ENCODE data around the gene BCL11B.

Gene BCL11B

GRCh38 chr14:99174770-99175319, 97.2 kb downstream of the BCL11B start:
- Mint-ChIP-seq H3K27me3 (no peaks in the 10 kb centered on the region), H3K9me3 (no peaks in the 10 kb centered on the region), H3K4me3 (no peak overlapping the region), H3K27ac (no peak overlapping the region), H3K4me1 (no peaks in the 10 kb centered on the region), H3K36me3 (no peaks in the 10 kb centered on the region)
- DNase-seq (no peak), ATAC-seq (replicated peaks) (no peak)

DNA sequence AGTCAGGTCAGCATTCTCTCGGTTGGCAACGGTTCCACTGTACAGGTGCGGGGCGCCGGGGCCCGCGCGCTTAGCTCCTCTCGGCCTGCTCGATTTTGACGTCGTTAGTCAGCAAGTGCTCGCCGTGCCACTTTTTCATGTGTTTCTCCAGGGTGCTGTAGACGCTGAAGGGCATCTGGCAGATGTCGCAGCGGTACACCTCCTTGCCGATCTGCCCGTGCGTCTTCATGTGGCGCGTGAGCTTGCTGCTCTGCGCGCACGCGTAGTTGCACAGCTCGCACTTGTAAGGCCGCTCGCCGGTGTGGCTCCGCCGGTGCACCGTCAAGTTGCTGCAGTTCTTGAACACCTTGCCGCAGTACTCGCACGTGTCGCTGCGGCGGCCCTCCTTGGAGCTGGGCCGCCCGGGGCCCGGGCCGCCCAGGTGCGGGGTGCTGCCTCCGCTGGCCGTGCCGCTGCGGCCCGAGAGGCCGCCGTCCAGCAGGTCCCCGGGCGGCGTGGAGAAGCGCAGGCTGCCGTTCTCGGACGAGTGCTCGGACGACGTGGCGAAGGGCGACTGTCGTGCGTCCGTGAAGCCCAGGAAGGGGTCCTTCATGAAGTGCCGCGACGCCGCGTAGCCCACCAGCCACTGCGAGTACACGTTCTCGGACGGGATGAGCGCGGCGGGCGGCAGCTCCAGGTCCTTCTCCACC, 97.8 kb downstream of the BCL11B start:
- ATAC-seq (replicated peaks), result no peak
- Mint-ChIP-seq H3K4me3 (no peak overlapping the region), H3K9me3 (no peaks in the 10 kb centered on the region), H3K36me3 (no peaks in the 10 kb centered on the region), H3K27me3 (no peaks in the 10 kb centered on the region), H3K4me1 (no peaks in the 10 kb centered on the region), H3K27ac (no peak overlapping the region)
- DNase-seq, result no peak

GRCh38 chr14:99173506-99173905, 98.5 kb downstream of the BCL11B start:
- H3K27me3 Mint-ChIP-seq, result no peaks in the 10 kb centered on the region
- no peaks in the 10 kb centered on the region for H3K4me1 Mint-ChIP-seq
- no peaks in the 10 kb centered on the region for H3K36me3 Mint-ChIP-seq
- H3K9me3 Mint-ChIP-seq, result no peaks in the 10 kb centered on the region
- no peak for DNase-seq
- no peak overlapping the region for H3K4me3 Mint-ChIP-seq
- no peak overlapping the region for H3K27ac Mint-ChIP-seq
- no peak for ATAC-seq (replicated peaks)

DNA sequence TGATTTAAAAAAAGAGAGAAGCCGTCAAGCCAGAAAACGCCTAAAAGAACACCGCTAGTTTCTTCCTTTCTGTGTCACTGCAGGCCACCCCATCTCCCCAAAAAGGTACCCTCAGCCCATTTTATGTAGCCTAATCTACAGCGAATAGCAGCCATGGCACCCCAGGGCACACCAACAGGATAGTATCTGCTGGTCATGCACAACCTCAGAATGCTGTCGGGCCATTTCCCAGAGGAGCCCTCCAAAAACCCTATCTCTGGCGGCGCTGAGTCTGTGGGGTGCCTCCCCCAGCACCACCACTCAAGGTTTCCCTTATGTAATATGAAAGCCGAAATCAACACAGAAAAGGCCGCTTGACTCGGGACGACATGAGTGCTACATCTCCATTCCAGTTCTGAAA, 98.9 kb downstream of the BCL11B start:
- no peaks in the 10 kb centered on the region for H3K4me1 Mint-ChIP-seq
- DNase-seq, result no peak
- no peak overlapping the region for H3K27ac Mint-ChIP-seq
- no peak for ATAC-seq (replicated peaks)
- H3K9me3 Mint-ChIP-seq, result no peaks in the 10 kb centered on the region
- H3K4me3 Mint-ChIP-seq, result no peak overlapping the region
- no peaks in the 10 kb centered on the region for H3K27me3 Mint-ChIP-seq
- H3K36me3 Mint-ChIP-seq, result no peaks in the 10 kb centered on the region

GRCh38 chr14:99171396-99171795, 100.6 kb downstream of the BCL11B start:
- Mint-ChIP-seq H3K9me3 (peaks cover 2 to 3% of the 10 kb centered on the region in 2 donors), H3K27me3 (no peaks in the 10 kb centered on the region), H3K36me3 (no peaks in the 10 kb centered on the region), H3K27ac (no peak overlapping the region), H3K4me3 (no peak overlapping the region), H3K4me1 (no peaks in the 10 kb centered on the region)
- DNase-seq (no peak), ATAC-seq (replicated peaks) (no peak)

DNA sequence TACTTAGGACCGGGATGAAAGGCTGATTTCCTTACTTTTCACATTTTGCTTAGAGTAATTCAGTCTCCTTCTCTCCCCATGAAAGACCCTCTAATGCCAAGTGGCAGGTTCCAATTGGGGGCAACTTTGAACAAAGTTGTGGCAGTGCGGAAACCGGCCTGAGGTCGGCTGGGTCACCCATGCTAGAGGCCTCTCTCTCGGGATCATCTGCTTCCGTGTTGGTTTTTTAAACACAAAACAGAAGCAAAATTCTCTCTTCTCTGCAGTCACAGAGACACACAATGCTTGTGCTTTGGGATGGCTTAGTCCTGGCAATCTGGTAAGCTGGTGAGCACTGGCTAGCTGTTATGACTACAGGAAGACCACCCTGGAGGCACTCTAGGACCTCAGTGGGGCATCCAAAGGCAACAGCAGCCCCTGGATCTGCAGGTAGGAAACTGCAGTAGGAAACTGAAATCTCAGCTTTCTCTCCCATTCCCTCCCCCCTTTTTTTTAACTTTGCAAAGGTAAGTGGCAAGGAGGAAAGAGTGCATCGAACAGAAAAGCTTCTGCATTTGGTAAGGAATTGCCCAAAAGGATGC, 102.1 kb downstream of the BCL11B start:
- Mint-ChIP-seq H3K4me1 (no peaks in the 10 kb centered on the region), H3K36me3 (no peaks in the 10 kb centered on the region), H3K4me3 (no peak overlapping the region), H3K9me3 (peaks cover 3 to 4% of the 10 kb centered on the region in 2 donors), H3K27ac (no peak overlapping the region), H3K27me3 (no peaks in the 10 kb centered on the region)
- no peak for DNase-seq
- ATAC-seq (replicated peaks), result no peak

- H3K27ac Mint-ChIP-seq, result no peak overlapping the region
- H3K4me3 Mint-ChIP-seq, result no peak overlapping the region
- no peaks in the 10 kb centered on the region for H3K4me1 Mint-ChIP-seq
- no peaks in the 10 kb centered on the region for H3K27me3 Mint-ChIP-seq
- H3K36me3 Mint-ChIP-seq, result no peaks in the 10 kb centered on the region
- ATAC-seq (replicated peaks), result no peak
- peaks cover 3 to 4% of the 10 kb centered on the region in 2 donors for H3K9me3 Mint-ChIP-seq
- no peak for DNase-seq
Observed at GRCh38 chr14:99168330-99168729, 103.7 kb downstream of the BCL11B start.

DNA sequence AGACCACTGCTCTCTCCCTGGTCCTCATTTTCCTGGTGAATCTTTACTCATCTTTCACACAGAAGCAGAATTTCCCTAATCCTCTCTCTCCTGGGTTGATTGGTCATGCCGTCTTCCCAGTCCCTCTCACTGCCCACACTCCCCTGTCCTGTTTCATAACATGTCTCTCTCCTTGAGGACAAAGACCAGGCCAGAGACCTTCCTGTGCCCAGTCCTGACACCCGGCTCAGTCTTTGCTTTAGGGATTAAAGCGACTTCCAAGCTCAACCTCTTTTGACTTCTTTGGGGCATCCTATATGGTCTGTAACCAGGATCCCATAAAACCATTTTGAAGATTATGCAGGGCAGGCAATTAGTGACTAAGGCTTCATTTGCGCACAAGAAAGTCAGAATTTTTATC, 105.5 kb downstream of the BCL11B start:
- Mint-ChIP-seq H3K27ac (no peak overlapping the region), H3K9me3 (peaks cover 4 to 5% of the 10 kb centered on the region in 2 donors), H3K27me3 (no peaks in the 10 kb centered on the region), H3K4me3 (no peak overlapping the region), H3K4me1 (no peaks in the 10 kb centered on the region), H3K36me3 (no peaks in the 10 kb centered on the region)
- ATAC-seq (replicated peaks) (no peak), DNase-seq (no peak)

- Mint-ChIP-seq H3K9me3 (peaks cover 4 to 6% of the 10 kb centered on the region in 2 donors), H3K4me3 (no peak overlapping the region), H3K36me3 (no peaks in the 10 kb centered on the region), H3K27me3 (no peaks in the 10 kb centered on the region), H3K4me1 (no peaks in the 10 kb centered on the region), H3K27ac (no peak overlapping the region)
- DNase-seq, result no peak
- no peak for ATAC-seq (replicated peaks)
Observed at GRCh38 chr14:99164712-99165111, 107.3 kb downstream of the BCL11B start.

DNA sequence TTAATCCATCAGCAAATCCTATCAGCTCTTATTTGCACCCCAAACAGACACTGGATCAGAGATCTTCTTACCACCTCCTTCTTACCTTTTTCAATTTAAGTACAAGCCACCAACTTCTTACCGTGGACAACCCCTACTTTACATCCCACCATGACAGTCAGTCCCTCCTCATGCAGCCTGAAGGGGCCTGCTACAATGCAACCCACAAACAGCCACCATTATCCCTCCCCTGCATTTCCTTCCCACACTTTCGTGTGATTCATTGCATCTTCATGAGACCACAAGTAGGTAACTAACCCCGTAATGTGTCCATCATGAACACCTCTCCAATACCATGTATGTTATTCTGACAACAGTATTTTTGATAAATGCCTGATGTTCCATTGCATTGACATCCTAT, 108.6 kb downstream of the BCL11B start:
- no peaks in the 10 kb centered on the region for H3K27me3 Mint-ChIP-seq
- no peak overlapping the region for H3K27ac Mint-ChIP-seq
- DNase-seq, result no peak
- H3K4me3 Mint-ChIP-seq, result no peak overlapping the region
- H3K36me3 Mint-ChIP-seq, result no peaks in the 10 kb centered on the region
- peaks cover 4 to 6% of the 10 kb centered on the region in 2 donors for H3K9me3 Mint-ChIP-seq
- ATAC-seq (replicated peaks), result no peak
- no peaks in the 10 kb centered on the region for H3K4me1 Mint-ChIP-seq

GRCh38 chr14:99159341-99160340, 112.4 kb downstream of the BCL11B start:
- Mint-ChIP-seq H3K27me3 (peaks cover 8 to 10% of the 10 kb centered on the region in 2 donors), H3K4me3 (no peak overlapping the region), H3K9me3 (peaks cover 0 to 4% of the 10 kb centered on the region in 2 donors), H3K36me3 (no peaks in the 10 kb centered on the region), H3K27ac (no peak overlapping the region), H3K4me1 (no peaks in the 10 kb centered on the region)
- ATAC-seq (replicated peaks) (no peak), DNase-seq (no peak)

- Mint-ChIP-seq H3K4me1 (no peaks in the 10 kb centered on the region), H3K36me3 (no peaks in the 10 kb centered on the region), H3K4me3 (no peak overlapping the region), H3K9me3 (peaks cover 0 to 4% of the 10 kb centered on the region in 2 donors), H3K27ac (no peak overlapping the region), H3K27me3 (peaks cover 8 to 13% of the 10 kb centered on the region in 2 donors)
- ATAC-seq (replicated peaks), result no peak
- no peak for DNase-seq
Observed at GRCh38 chr14:99158646-99159165, 113.3 kb downstream of the BCL11B start.

DNA sequence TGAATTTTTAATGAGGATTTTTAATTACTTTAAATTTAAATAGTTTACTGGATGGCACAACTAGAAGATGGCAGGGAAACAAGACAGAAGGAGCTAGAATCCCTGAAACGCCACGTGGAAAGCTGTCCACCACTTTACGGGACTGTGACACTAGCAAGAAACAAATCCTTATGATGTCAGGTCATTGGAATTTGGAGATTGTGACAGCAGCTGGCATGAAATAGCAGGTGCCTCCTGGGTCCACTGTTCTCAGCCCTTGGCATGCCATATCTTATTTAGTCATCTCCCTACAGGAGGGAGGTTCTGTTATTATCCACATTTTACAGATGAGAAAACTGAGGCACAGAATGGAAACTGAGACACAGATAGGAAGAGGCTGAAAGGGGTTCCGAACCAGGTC, 113.8 kb downstream of the BCL11B start:
- DNase-seq, result no peak

DNA sequence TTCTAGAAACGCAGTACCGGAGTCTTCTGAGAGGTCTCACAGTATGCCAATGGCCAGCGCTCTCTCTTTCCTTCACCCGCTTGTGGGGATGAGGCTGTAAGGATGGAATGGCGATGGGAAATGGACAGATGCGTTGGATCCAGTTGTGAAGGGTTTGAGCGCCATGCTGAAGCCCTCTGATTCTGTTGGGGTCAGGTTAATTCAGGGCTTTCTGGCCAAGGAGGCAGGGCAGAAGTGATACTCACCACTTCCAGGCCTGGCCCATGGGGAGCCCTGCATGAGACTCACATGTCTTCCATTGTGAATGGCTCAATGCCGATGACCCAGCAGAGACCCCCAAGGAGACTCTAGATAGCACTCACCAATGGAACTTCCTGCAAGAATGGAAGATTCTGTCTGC, 114.3 kb downstream of the BCL11B start:
- H3K4me3 Mint-ChIP-seq, result no peak overlapping the region
- H3K36me3 Mint-ChIP-seq, result no peaks in the 10 kb centered on the region
- ATAC-seq (replicated peaks) (no peak), DNase-seq (no peak)
- peaks cover 8 to 13% of the 10 kb centered on the region in 2 donors for H3K27me3 Mint-ChIP-seq
- H3K27ac Mint-ChIP-seq, result no peak overlapping the region
- peaks cover 0 to 4% of the 10 kb centered on the region in 2 donors for H3K9me3 Mint-ChIP-seq
- H3K4me1 Mint-ChIP-seq, result no peaks in the 10 kb centered on the region

More for the DNA sequence above, 113.8 kb downstream of the BCL11B start:
- Mint-ChIP-seq H3K9me3 (peaks cover 0 to 4% of the 10 kb centered on the region in 2 donors), H3K27me3 (peaks cover 8 to 13% of the 10 kb centered on the region in 2 donors), H3K27ac (no peak overlapping the region), H3K4me3 (no peak overlapping the region), H3K36me3 (no peaks in the 10 kb centered on the region), H3K4me1 (no peaks in the 10 kb centered on the region)
- no peak for ATAC-seq (replicated peaks)
